ENCODE results near the gene UBE2QL1. TPM values are rescaled to one million over a fixed set of nuclear protein-coding genes. Genes with fewer than 3 reads are reported as not detected.

The UBE2QL1 gene
- total RNA-seq, 1 donor from 2014 or later = 2.9 TPM

DNA sequence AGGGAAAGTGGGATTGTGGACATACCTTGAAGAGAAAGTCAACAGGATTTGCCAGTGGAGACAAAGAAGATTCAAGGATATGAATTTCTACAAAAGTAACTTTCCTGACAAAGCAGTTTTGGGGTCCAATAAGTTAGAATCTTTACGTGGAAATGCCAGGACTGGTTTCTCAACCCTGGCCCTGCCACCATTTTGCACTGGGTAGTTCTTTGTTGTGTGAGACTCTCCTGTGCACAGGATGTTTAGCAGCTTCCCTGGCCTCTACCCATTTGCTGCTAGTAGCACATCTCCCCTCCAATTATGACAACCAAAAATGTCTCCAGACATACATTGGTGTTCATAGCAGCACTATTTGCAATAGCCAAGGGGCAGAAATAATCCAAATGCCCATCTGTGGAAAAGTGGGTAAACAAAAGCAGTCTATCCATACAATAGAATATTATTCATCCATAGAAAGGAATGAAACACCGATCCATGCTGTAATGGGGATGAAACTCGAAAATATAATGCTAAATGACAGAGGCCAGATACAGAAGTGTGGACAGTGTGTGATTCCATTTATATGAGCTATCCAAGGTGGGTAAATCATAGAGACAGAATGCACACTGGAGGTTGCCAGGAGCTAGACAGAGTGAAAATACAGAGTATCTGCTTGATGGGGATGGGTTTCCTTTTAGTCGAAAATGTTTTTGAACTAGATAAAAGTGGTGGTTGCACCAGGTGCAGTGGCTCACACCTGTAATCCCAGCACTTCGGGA lies 92.8 kb downstream of the UBE2QL1 start:
- Mint-ChIP-seq H3K4me3 (ENCODE audit: low read depth) (no peak overlapping the region), H3K27me3 (peaks cover 20% of the 10 kb centered on the region), H3K9me3 (ENCODE audit: low read depth) (peaks cover 15% of the 10 kb centered on the region), H3K27ac (no peak overlapping the region), H3K4me1 (ENCODE audit: low read depth) (peaks cover 9% of the 10 kb centered on the region), H3K36me3 (ENCODE audit: insufficient read depth) (no peaks in the 10 kb centered on the region)
- TF ChIP-seq, protein P1, sequence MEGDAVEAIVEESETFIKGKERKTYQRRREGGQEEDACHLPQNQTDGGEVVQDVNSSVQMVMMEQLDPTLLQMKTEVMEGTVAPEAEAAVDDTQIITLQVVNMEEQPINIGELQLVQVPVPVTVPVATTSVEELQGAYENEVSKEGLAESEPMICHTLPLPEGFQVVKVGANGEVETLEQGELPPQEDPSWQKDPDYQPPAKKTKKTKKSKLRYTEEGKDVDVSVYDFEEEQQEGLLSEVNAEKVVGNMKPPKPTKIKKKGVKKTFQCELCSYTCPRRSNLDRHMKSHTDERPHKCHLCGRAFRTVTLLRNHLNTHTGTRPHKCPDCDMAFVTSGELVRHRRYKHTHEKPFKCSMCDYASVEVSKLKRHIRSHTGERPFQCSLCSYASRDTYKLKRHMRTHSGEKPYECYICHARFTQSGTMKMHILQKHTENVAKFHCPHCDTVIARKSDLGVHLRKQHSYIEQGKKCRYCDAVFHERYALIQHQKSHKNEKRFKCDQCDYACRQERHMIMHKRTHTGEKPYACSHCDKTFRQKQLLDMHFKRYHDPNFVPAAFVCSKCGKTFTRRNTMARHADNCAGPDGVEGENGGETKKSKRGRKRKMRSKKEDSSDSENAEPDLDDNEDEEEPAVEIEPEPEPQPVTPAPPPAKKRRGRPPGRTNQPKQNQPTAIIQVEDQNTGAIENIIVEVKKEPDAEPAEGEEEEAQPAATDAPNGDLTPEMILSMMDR (IDR thresholded peaks at IDR 0.05; ENCODE audit: unreplicated experiment) = no peak
- DNase-seq (ENCODE audit: low spot score, unreplicated experiment) = no peak

DNA sequence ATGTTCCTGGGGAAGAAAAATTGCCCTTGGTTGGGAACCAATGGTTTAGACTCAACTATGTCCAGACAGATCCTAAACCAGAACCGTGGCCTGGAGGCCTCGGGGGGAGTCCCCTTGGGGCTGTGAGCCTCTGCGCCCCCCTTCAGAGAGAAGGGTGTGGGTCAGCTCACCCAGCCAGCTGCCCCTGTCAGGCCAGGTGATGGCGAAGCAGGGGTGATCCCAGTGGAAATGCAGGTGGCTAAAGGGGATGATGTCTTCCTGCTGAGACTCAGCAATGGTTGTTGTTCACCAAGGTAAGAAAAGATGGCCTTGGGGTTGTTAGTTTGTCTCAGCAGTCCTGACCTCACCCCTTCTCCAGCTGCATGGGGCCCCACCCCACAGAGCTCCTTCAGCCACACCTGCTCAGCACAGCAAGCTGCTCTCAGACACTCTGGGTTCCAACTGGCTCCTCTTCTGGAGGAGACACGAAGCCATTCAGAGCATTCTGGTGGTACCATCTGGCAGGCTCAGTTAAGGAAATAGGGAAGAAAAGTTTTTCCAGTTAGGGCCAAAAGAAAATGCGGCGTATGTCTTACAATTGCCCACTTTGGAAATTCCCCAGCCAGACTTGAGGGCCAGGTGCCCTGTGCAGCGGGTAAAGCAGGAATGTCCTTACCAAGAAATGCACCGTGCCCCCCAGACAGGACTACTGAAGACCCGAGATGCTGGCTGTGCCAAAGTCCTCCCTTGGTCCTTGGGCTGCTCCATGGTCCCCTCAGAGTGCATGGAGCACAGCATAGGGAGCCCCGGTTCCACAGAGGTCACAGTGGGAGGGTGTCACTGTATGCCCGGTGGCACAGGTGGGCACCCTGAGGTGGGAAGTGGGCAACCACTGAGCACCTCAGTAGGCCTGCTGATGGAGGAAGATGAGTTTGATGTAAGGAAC lies 94.0 kb downstream of the UBE2QL1 start:
- Mint-ChIP-seq H3K27me3 (peaks cover 29% of the 10 kb centered on the region), H3K27ac (no peak overlapping the region), H3K36me3 (ENCODE audit: insufficient read depth) (no peaks in the 10 kb centered on the region), H3K9me3 (ENCODE audit: low read depth) (peaks cover 15% of the 10 kb centered on the region), H3K4me3 (ENCODE audit: low read depth) (no peak overlapping the region), H3K4me1 (ENCODE audit: low read depth) (peaks cover 11% of the 10 kb centered on the region)
- no peak for DNase-seq (ENCODE audit: low spot score, unreplicated experiment)
- TF ChIP-seq, protein P1 (IDR thresholded peaks at IDR 0.05; ENCODE audit: unreplicated experiment) = no peak

DNA sequence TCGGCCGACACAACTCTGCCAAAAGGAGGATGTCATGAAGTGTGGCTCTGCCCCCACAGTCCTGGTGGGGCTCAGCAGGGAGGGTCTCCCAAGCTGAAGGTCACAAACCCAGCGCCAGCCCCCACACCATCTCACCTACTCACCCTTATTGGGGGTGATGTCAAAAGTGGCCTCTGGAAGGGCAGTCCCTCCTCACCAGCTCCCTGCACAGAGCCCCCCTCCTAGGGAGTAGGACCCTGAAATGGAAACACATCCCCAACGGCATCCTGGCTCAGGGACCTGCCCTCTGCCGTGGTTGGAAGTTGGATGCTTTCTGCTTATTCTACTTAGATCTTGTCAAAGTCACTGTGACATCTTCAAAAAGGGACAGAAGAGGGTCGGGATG lies 94.7 kb downstream of the UBE2QL1 start:
- Mint-ChIP-seq H3K27ac (no peak overlapping the region), H3K4me3 (ENCODE audit: low read depth) (no peak overlapping the region), H3K9me3 (ENCODE audit: low read depth) (peaks cover 10% of the 10 kb centered on the region), H3K4me1 (ENCODE audit: low read depth) (peaks cover 11% of the 10 kb centered on the region), H3K27me3 (peaks cover 36% of the 10 kb centered on the region), H3K36me3 (ENCODE audit: insufficient read depth) (no peaks in the 10 kb centered on the region)
- TF ChIP-seq, protein P1 (IDR thresholded peaks at IDR 0.05; ENCODE audit: unreplicated experiment) = no peak
- DNase-seq (ENCODE audit: low spot score, unreplicated experiment) = no peak

DNA sequence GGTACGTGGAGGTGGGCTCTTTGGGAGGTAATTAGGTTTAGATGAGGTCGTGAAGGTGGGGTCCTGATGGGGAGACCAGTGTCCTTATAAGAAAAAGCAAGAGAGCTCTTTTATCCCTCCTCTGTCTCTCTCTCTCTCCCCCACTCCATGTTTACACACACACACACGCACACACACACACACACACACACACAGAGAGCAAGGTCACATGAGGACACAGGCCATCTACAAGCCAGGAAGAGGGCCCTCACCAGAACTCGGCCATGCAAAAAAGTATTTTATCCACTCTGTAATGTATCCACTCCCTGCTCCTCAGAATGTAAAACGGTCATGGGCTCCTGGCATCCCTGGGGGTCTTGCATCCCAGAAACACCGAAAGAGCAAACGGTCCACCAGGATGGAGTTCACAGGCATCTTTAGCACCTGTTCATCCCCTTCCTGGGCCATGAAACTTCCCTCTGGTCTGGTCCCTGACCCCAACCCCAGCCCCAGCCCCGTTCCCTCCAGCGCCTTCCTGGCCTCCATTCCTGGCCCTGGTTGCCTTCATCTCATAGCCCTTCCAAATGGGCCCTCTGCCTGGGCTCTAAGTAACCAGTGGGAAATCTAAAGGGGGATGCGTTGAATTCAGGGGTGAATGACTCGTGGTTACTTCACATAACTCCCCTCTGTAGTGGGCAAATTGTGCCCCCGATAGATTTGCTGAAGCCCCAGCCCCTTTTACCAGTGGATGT lies 95.3 kb downstream of the UBE2QL1 start:
- H3K27me3 Mint-ChIP-seq = peaks cover 39% of the 10 kb centered on the region
- peaks cover 8% of the 10 kb centered on the region for H3K9me3 Mint-ChIP-seq (ENCODE audit: low read depth)
- no peak overlapping the region for H3K27ac Mint-ChIP-seq
- H3K4me3 Mint-ChIP-seq (ENCODE audit: low read depth) = no peak overlapping the region
- peaks cover 11% of the 10 kb centered on the region for H3K4me1 Mint-ChIP-seq (ENCODE audit: low read depth)
- no peaks in the 10 kb centered on the region for H3K36me3 Mint-ChIP-seq (ENCODE audit: insufficient read depth)
- no peak for DNase-seq (ENCODE audit: low spot score, unreplicated experiment)
- TF ChIP-seq, protein P1 (IDR thresholded peaks at IDR 0.05; ENCODE audit: unreplicated experiment) = no peak

Other genes starting within 250 kb of the UBE2QL1 start
- gene MED10, start 70.3 kb upstream of the UBE2QL1 start, total RNA-seq = 27.1 and 28.7 TPM in 2 replicates
- 61.3 and 67.5 TPM in 2 replicates for gene NSUN2, start 184.2 kb downstream of the UBE2QL1 start, total RNA-seq
- 22.2 and 24.8 TPM in 2 replicates for gene SRD5A1, start 184.6 kb downstream of the UBE2QL1 start, total RNA-seq

All from progenitor cell of endocrine pancreas (in vitro differentiated cells).